GM23338 (cell line): ENCODE measurements around the gene PRPF6. TPM values are rescaled to one million over a fixed set of nuclear protein-coding genes. Genes with fewer than 3 reads are reported as not detected.
A peak's percentile ranks its signal among the peaks of the same experiment; 100 is the strongest.
"Not testable (repeated sequence)": the region's sequence is repeated elsewhere in the genome, so short reads cannot be mapped to it uniquely, and the experiment has no call there.

ENCODE experiments used
- ATAC-seq: fragments of 200-7000 bp; cut with Tn5 transposase; 3 replicates; pipeline ENCODE4 v1.9.1; 2020
- DNase-seq: peaks from one replicate; pipeline ENCODE4 v3.0.0-alpha.2; 2015; ENCODE audit warnings: low spot score
- H2AFZ ChIP-seq: fragments of 200-600 bp; sonication (generic); 2 replicates; pipeline ENCODE4 v1.8.0; 2016; ENCODE audit warnings: antibody characterized with exemption, mild to moderate bottlenecking, moderate library complexity
- H3F3A ChIP-seq: fragments of 200-600 bp; sonication (generic); replicated peaks from 2 replicates; pipeline ENCODE4 v1.8.0; 2017; ENCODE audit warnings: antibody characterized with exemption, mixed run types, low read depth
- H3K27ac ChIP-seq: fragments of 200-600 bp; sonication (generic); 2 replicates; pipeline ENCODE4 v1.6.1; 2016; ENCODE audit warnings: low read depth
- H3K27me3 ChIP-seq: fragments of 200-600 bp; sonication (generic); 2 replicates; pipeline ENCODE4 v1.8.0; 2016; ENCODE audit warnings: mild to moderate bottlenecking, mixed run types, moderate library complexity; ENCODE audit not compliant: insufficient read depth
- H3K36me3 ChIP-seq: fragments of 200-600 bp; sonication (generic); 2 replicates; pipeline ENCODE4 v1.8.0; 2016; ENCODE audit warnings: mild to moderate bottlenecking; ENCODE audit not compliant: insufficient read depth
- H3K4me1 ChIP-seq: fragments of 200-600 bp; sonication (generic); 2 replicates; pipeline ENCODE4 v1.8.0; 2016; ENCODE audit warnings: mild to moderate bottlenecking, moderate library complexity; ENCODE audit not compliant: insufficient read depth
- H3K4me2 ChIP-seq: fragments of 200-600 bp; sonication (generic); 2 replicates; pipeline ENCODE4 v1.7.1; 2017; ENCODE audit warnings: mixed run types
- H3K4me3 ChIP-seq: fragments of 200-600 bp; sonication (generic); 2 replicates; pipeline ENCODE4 v1.6.1; 2016; ENCODE audit warnings: mixed run types
- H3K79me2 ChIP-seq: fragments of 200-600 bp; sonication (generic); replicated peaks from 2 replicates; pipeline ENCODE4 v1.8.0; 2017; ENCODE audit warnings: mild to moderate bottlenecking; ENCODE audit not compliant: insufficient read depth
- H3K9me2 ChIP-seq: fragments of 200-600 bp; sonication (generic); 2 replicates; pipeline ENCODE4 v1.8.0; 2017; ENCODE audit not compliant: insufficient read depth
- H4K20me1 ChIP-seq: fragments of 200-600 bp; sonication (generic); replicated peaks from 2 replicates; pipeline ENCODE4 v1.8.0; 2017; ENCODE audit warnings: mild to moderate bottlenecking; ENCODE audit not compliant: insufficient read depth
- H3K27ac Mint-ChIP-seq: 2 replicates; pipeline ENCODE4 v1.8.0; 2020; ENCODE audit warnings: inconsistent platforms, mild to moderate bottlenecking, moderate library complexity, mixed read lengths
- H3K27me3 Mint-ChIP-seq: 3 replicates; pipeline ENCODE4 v1.8.0; 2022; ENCODE audit warnings: low read depth, mild to moderate bottlenecking, moderate library complexity, mixed read lengths, inconsistent platforms; ENCODE audit not compliant: insufficient read depth, poor library complexity
- H3K36me3 Mint-ChIP-seq: 3 replicates; pipeline ENCODE4 v1.8.0; 2021; ENCODE audit warnings: low read depth, mild to moderate bottlenecking, inconsistent platforms, moderate library complexity, mixed read lengths
- H3K4me1 Mint-ChIP-seq: 3 replicates; pipeline ENCODE4 v1.8.0; 2020; ENCODE audit warnings: mild to moderate bottlenecking, inconsistent platforms, mixed read lengths
- H3K4me3 Mint-ChIP-seq: 3 replicates; pipeline ENCODE4 v1.8.0; 2021; ENCODE audit warnings: moderate library complexity, mild to moderate bottlenecking, inconsistent platforms, mixed read lengths
- H3K9me3 Mint-ChIP-seq: 3 replicates; pipeline ENCODE4 v1.8.0; 2020; ENCODE audit warnings: moderate library complexity, mild to moderate bottlenecking, inconsistent platforms, mixed read lengths
- CREB1 ChIP-seq: fragments of 250-450 bp; sonication (Bioruptor Pico); IDR thresholded peaks from 2 replicates; pipeline ENCODE4 v1.5.0; 2020; ENCODE audit warnings: low read depth, mild to moderate bottlenecking, moderate library complexity
- EZH2 ChIP-seq: fragments of 200-600 bp; sonication (generic); IDR thresholded peaks from one replicate; pipeline ENCODE4 v1.8.0; 2017; ENCODE audit warnings: antibody characterized with exemption, mild to moderate bottlenecking, low read depth; ENCODE audit not compliant: unreplicated experiment
- JUNB ChIP-seq: IDR thresholded peaks from one replicate; pipeline ENCODE4 v1.6.1; 2016; ENCODE audit warnings: antibody characterized with exemption; ENCODE audit not compliant: unreplicated experiment
- NANOG ChIP-seq: IDR thresholded peaks from 2 replicates; pipeline ENCODE4 v1.6.1; 2016; ENCODE audit warnings: antibody characterized with exemption, borderline replicate concordance
- REST ChIP-seq: IDR thresholded peaks from one replicate; pipeline ENCODE4 v1.6.1; 2018; ENCODE audit warnings: antibody characterized with exemption; ENCODE audit not compliant: unreplicated experiment
- ZNF114 ChIP-seq: fragments of 250-450 bp; sonication (Bioruptor Pico); IDR thresholded peaks from 2 replicates; pipeline ENCODE4 v1.5.0; 2020; ENCODE audit warnings: mild to moderate bottlenecking, moderate library complexity
- polyA plus RNA-seq: library from polyadenylated mRNA; unstranded; fragments of >200 nt; fragmentation: Nextera tagmentation; extraction: Ambion mirVana; gene quantifications from 2 replicates; pipeline ENCODE4 v1.2.1, GENCODE V29; 2016
- total RNA-seq: library from RNA; depleted of rRNA; stranded (reverse); fragments of >200 nt; shearing (Covaris generic); gene quantifications from 2 replicates; pipeline ENCODE4 v1.2.3, GENCODE V29; 2014
- TF ChIP-seq, protein P1 (sequence below): IDR thresholded peaks from 2 replicates; pipeline ENCODE4 v1.6.1; 2016; ENCODE audit warnings: antibody characterized with exemption

PRPF6 gene
- total and polyA plus RNA-seq, 2 experiments from 2014 or later, result 53.8 to 79.9 TPM

DNA sequence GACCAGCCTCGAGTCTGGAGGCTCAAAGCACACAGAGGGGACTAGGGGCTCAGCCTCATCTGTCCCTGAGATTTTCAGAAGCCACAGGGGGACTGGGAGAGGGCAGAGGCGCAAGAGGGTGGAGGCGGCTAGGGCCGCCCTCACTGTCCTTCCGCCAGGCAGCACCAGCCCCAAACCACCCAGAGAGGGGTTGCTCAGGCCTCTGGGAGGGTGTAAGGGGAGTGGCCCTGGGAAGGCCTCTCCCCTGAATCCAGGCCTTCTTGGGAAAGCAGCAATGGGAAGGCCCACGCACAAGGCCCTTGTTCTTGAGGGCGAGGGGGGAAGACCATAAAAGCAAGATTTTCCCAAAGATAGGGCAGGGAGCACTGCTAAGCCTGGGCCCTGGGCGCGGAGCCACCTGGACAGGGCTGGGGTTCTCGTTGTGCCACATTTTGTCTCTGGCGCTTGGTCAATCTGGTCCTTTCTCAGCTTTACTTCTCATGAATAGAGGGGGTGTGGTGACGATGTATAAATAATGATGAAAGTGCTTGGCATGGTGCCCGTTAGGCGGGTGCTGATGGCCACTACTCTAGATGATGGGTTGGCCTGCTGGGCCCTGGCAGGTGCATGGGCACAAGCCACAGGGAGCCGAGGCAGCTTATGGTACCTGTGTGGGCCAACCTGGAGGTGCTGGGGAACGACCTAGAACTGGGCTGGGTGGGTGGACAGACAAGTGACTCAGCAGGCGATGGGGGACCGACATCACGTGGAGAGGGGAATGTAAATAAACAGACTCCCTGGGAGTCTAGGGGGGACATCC is 6.3 kb upstream of the PRPF6 start:
- Histone ChIP-seq H4K20me1 (no peaks in the 10 kb centered on the region), H3K9me2 (no peaks in the 10 kb centered on the region), H3K79me2 (no peaks in the 10 kb centered on the region), H3K27me3 (peaks cover 13% of the 10 kb centered on the region; the same call in 1 of the 2 replicates), H3K27ac (no peak overlapping the region), H3K36me3 (no peaks in the 10 kb centered on the region), H3K4me1 (peaks cover 5% of the 10 kb centered on the region; the same call in 1 of the 2 replicates), H2AFZ (no peak overlapping the region), H3F3A (peaks cover 19% of the 10 kb centered on the region), H3K4me2 (no peak overlapping the region; the same call in 1 of the 2 replicates), H3K4me3 (no peak overlapping the region)
- Mint-ChIP-seq H3K4me3 (peak overlapping the region; percentile 17; the same call in 1 of the 3 replicates), H3K9me3 (no peaks in the 10 kb centered on the region; the same call in 2 of the 3 replicates), H3K36me3 (no peaks in the 10 kb centered on the region; the same call in 2 of the 3 replicates), H3K4me1 (peaks cover 23% of the 10 kb centered on the region), H3K27ac (no peak overlapping the region), H3K27me3 (peaks cover 30% of the 10 kb centered on the region)
- TF ChIP-seq EZH2 (no peak), JUNB (no peak), ZNF114 (CRISPR knock-in tag) (no peak), NANOG (no peak), CREB1 (CRISPR knock-in tag) (no peak), REST (no peak)
- TF ChIP-seq, protein P1, sequence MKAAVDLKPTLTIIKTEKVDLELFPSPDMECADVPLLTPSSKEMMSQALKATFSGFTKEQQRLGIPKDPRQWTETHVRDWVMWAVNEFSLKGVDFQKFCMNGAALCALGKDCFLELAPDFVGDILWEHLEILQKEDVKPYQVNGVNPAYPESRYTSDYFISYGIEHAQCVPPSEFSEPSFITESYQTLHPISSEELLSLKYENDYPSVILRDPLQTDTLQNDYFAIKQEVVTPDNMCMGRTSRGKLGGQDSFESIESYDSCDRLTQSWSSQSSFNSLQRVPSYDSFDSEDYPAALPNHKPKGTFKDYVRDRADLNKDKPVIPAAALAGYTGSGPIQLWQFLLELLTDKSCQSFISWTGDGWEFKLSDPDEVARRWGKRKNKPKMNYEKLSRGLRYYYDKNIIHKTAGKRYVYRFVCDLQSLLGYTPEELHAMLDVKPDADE, result no peak
- no peak for ATAC-seq
- DNase-seq, result no peak

DNA sequence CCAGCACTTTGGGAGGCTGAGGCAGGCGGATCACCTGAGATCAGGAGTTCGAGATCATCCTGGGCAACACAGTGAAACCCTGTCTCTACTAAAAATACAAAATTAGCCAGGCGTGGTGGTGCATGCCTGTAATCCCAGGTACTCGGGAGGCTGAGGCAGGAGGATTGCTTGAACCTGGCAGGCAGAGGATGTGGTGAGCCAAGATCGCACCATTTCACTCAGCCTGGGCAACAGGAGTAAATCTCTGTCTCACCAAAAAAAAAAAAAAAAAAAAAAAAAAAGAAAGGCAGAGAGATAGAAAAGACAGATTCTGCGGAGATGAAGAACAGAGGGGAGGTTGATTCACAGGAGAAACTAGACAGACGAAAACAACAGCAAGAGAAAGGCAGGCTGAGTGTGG is 4.4 kb upstream of the PRPF6 start:
- H3K36me3 ChIP-seq, H3K36me3 Mint-ChIP-seq, H3K79me2 ChIP-seq, H3K27ac Mint-ChIP-seq, H2AFZ ChIP-seq, H4K20me1 ChIP-seq, H3K4me3 ChIP-seq, ATAC-seq, H3K9me3 Mint-ChIP-seq, H3K4me2 ChIP-seq, H3K9me2 ChIP-seq, DNase-seq, H3K27ac ChIP-seq: not testable (repeated sequence)
- H3K27me3 Mint-ChIP-seq, result peaks cover 29% of the 10 kb centered on the region
- Histone ChIP-seq H3K4me1 (peaks cover 12% of the 10 kb centered on the region; the same call in 1 of the 2 replicates), H3K27me3 (peaks cover 15% of the 10 kb centered on the region), H3F3A (peaks cover 23% of the 10 kb centered on the region)
- peaks cover 34% of the 10 kb centered on the region for H3K4me1 Mint-ChIP-seq
- H3K4me3 Mint-ChIP-seq, result 0 out of 3 replicates have a peak overlapping the region, but pooled peaks have one; percentile 3
